ENCODE data around the gene METRNL.
A peak's percentile ranks its signal among the peaks of the same experiment; 100 is the strongest.
"Not testable (repeated sequence)": the region's sequence is repeated elsewhere in the genome, so short reads cannot be mapped to it uniquely, and the experiment has no call there.

Gene METRNL

GRCh38 chr17:83116783-83117555 lies 37.6 kb downstream of the METRNL start:
- DNase-seq = peak in 3 of 10 donors; percentile 21 to 64 (median 56)
- intact Hi-C loops (cut with DNase I) = no loop called here

DNA sequence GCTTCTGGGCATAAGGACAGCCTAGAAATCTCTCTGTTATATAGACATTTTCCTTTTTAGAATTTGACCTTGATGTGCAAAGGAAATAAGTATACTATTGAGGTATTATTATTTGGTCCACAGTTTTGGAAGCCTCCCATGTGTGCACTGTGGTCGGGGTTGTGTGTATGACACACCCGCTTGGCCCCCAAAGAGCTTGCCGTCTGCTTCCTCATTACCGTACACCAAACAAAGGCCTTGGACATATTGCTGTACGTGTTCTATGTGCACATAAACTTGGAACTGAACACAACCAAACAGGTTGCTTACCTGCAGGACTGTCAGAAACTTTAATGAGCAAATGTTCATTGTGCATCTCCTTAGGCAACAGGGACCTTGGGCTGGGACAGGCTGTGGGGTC lies 38.2 kb downstream of the METRNL start:
- peak in 4 of 10 donors; percentile 4 to 38 (median 8) for DNase-seq
- intact Hi-C loops (cut with DNase I) = no loop called here

DNA sequence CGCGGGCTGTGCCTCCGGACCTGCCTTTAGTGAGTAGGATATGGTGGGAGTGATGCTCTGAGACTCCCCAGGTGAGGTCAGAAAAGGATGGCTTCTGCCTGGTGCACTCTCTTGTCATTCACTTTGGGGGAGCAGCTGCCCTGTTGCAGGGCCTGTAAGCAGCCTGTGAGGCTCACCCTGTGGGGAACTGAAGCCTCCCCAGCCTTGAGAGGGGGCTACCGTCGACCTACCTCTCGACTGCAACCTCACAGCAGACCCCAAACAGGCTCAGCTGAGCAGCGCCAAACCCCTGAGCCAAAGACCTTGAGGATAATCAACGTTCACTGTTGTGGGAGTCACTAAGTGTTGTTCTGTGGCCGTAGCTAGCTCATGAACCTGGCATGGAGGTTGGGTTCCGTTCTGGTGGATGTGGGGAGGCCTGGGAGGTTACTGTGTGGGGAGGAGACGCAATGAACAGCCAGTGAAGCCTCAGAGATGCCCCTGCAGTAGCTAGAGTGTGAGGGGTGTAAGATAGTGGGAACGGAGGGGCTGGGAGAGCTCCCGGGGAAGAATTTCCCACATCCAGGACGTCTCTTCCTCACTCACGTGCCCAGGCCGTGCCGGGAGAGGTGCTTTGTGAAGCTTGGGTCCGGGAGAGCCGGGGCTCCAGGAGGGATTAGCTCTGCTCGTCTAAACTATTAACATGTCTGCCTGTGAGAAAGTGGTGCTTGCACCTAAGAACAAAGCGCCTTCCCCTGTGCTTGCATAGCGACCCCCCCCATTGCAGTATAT lies 38.8 kb downstream of the METRNL start:
- intact Hi-C loops (cut with DNase I) = no loop called here
- peak in 3 of 10 donors; percentile 67 to 81 (median 75) for DNase-seq

GRCh38 chr17:83119987-83120864 lies 40.8 kb downstream of the METRNL start:
- intact Hi-C loops (cut with DNase I) = no loop called here
- DNase-seq = peak in 4 of 10 donors; percentile 16 to 70 (median 45)

- intact Hi-C loops (cut with DNase I); DNase-seq: not testable (repeated sequence)
These were observed 42.1 kb downstream of the METRNL start for GRCh38 chr17:83121473-83121872.

GRCh38 chr17:83121921-83122820 lies 42.8 kb downstream of the METRNL start:
- DNase-seq = peak in 3 of 10 donors; percentile 39 to 74 (median 63)
- intact Hi-C loops (cut with DNase I) = no loop called here

DNA sequence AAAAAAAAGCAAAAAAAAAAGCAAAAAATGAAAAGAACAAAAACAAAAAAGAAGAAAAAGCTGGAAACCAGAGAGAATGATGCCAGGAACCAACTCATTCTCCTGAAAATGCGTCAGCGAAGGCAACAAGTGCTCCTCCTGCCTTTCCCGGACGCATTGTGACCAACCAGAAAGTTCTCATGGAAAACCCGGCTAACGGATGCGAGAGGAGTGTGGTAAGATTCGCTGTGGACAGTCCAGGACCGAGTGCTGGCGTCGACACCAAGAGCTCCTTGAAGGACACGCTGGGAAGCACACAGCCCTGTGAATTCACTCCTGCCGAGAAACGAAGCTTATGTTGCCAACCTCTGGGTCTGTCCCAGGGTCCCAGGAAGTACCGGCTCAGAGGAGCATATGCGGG lies 43.4 kb downstream of the METRNL start:
- peak in 3 of 10 donors; percentile 55 to 83 (median 57) for DNase-seq
- intact Hi-C loops (cut with DNase I) = no loop called here

GRCh38 chr17:83123896-83124801 lies 44.7 kb downstream of the METRNL start:
- intact Hi-C loops (cut with DNase I) = no loop called here
- peak in 3 of 10 donors; percentile 58 to 84 (median 61) for DNase-seq

DNA sequence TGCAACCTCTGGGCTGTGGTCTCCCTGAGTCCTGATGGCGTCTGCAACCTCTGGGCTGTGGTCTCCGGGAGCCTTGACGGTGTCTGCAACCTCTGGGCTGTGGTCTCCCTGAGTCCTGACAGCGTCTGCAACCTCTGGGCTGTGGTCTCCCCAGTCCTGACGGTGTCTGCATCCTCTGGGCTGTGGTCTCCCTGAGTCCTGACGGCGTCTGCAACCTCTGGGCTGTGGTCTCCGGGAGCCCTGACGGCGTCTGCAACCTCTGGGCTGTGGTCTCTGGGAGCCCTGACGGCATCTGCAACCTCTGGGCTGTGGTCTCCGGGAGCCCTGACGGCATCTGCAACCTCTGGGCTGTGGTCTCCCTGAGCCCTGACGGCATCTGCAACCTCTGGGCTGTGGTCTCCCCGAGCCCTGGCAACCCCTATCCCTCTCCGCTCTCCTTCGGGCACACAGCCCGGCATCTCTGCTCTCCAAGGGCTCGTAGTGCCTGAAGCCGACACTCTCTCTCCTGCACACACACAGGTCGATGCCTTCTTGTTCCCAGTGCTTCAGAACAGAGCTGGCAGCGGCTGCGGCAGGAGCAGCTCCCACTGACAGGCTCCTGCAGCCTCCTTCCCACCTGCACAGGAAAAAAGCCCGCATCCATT lies 45.6 kb downstream of the METRNL start:
- peak in 3 of 10 donors; percentile 64 to 79 (median 72) for DNase-seq
- intact Hi-C loops (cut with DNase I) = no loop called here

GRCh38 chr17:83125515-83126274 lies 46.3 kb downstream of the METRNL start:
- peak in 4 of 10 donors; percentile 26 to 82 (median 71) for DNase-seq
- intact Hi-C loops (cut with DNase I) = no loop called here

DNA sequence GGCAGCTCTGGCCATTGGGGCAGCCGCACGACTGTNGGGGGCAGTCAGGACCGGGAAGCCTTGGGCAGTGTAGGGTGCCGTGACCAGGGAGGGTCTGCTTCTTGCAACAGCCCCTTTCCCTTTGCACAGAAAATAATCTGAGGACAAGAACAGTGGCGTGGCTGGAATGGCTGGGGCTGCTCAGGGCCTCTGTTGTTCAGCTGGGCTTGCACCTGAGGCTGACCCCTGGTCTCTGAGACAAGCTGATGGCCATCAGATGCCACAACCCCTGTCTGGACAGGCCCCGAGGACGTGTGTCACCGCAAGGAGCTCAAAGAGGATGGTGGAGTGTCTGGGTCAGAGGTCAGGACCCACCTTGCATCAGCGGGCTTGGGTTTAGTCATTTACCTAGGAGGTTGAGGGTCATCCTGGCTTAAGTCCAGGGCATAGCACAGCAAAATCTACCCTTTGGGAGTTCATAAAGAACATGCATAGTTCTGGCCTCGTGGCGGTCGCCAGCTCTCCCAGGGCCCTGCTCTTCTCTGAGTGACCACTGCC lies 46.9 kb downstream of the METRNL start:
- peak in 3 of 10 donors; percentile 45 to 72 (median 51) for DNase-seq
- intact Hi-C loops (cut with DNase I) = no loop called here

DNA sequence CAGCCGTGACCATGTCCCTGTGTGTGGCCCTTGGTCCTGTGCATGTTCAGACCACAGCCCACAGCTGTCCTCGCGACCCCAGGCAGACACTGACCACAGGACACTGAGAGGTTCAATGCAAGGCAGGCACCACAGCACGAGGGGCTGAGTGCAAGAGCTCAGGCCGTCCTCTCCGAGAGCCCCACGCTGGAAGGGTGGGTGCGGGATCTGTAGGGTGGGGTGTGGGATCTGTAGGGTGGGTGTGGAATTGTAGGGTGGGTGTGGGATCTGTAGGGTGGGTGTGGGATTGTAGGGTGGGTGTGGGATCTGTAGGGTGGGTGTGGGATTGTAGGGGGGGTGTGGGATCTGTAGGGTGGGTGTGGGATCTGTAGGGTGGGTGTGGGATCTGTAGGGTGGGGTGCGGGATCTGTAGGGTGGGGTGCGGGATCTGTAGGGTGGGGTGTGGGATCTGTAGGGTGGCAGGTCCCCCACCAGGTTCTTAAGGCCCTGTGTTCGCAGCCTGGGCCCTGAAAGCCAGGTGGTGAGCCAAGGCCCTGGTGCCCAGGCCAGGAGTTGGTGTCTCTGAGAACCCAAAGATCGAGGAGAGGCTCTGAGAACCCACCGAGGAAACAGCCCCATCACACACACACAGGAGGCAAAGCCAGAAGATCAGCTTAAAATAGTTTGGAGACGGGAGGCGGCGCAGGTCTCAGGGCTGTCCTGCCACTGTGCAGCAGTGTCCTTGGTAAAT lies 48.2 kb downstream of the METRNL start:
- intact Hi-C loops (cut with DNase I) = no loop called here
- peak in 4 of 10 donors; percentile 0 to 69 (median 48) for DNase-seq

- peak in 3 of 10 donors; percentile 0 to 63 (median 59) for DNase-seq
- intact Hi-C loops (cut with DNase I) = no loop called here
These were observed 49.2 kb downstream of the METRNL start for GRCh38 chr17:83128306-83129240.

- peak in 3 of 10 donors; percentile 28 to 58 (median 31) for DNase-seq
- intact Hi-C loops (cut with DNase I) = no loop called here
These were observed 50.3 kb downstream of the METRNL start for GRCh38 chr17:83129676-83130075.

GRCh38 chr17:83131401-83132011 lies 52.1 kb downstream of the METRNL start:
- intact Hi-C loops (cut with DNase I) = no loop called here
- peak in 3 of 10 donors; percentile 37 to 63 (median 44) for DNase-seq
